Mucosa of descending colon (tissue), 3 donors: Measurements from ENCODE around the gene CRADD. TPM values are rescaled to one million over a fixed set of nuclear protein-coding genes. Genes with fewer than 3 reads are reported as not detected.

Experiments
- ATAC-seq: fragments of 200-7000 bp; cut with Tn5 transposase; one replicate; pipeline ENCODE4 v1.9.1; 2020; ENCODE audit warnings: mild to moderate bottlenecking, moderate library complexity
- DNase-seq, 3 donors: peaks; one replicate each; pipeline ENCODE4 v3.0.0-alpha.2; 2020
- H3K36me3 ChIP-seq: fragments of 200-600 bp; one replicate; pipeline ENCODE4 v1.8.0; 2021; ENCODE audit warnings: low read depth, mild to moderate bottlenecking
- H3K4me1 ChIP-seq: fragments of 200-600 bp; one replicate; pipeline ENCODE4 v1.8.0; 2021; ENCODE audit warnings: low read depth, mild to moderate bottlenecking
- H3K4me3 ChIP-seq: fragments of 200-600 bp; one replicate; pipeline ENCODE4 v1.8.0; 2021; ENCODE audit warnings: mild to moderate bottlenecking
- H3K9me3 ChIP-seq: fragments of 200-600 bp; one replicate; pipeline ENCODE4 v1.8.0; 2021; ENCODE audit warnings: mild to moderate bottlenecking
- intact Hi-C, 2 donors: fragments of 100-400 bp; cut with DNase I in 1 of 2; cut with micrococcal nuclease in 1 of 2; formaldehyde crosslinking; loops; one replicate each; pipeline versions ENCODE4 v1.11.0 to v1.11.1; 2022; cut with DNase I, micrococcal nuclease
- total RNA-seq, 3 donors: library from RNA; stranded (reverse); fragmentation: NEBNext Ultra II Directional in 2 of 3; extraction: Animal tissue kit (Norgen Biotek cat#: 25700) in 2 of 3; gene quantifications; one replicate each; pipeline versions ENCODE4 v1.2.1 to v1.2.4, GENCODE V29; 2021 to 2023
- TF ChIP-seq, protein P1 (sequence below): fragments of 200-600 bp; IDR thresholded peaks from one replicate; pipeline ENCODE4 v1.8.0; 2022; ENCODE audit warnings: antibody characterized with exemption, mild to moderate bottlenecking
- donor health status: DM: no; HTN: no; CAD: no; lungs with moderate emphysema.
- donor health status: DM: no; HTN: no; CAD: no.
- donor health status: DM: no; HTN: yes; CAD: no.

Gene CRADD
- total RNA-seq, 3 donors from 2014 or later: 18.4 to 27.9 (median 22.7) TPM

DNA sequence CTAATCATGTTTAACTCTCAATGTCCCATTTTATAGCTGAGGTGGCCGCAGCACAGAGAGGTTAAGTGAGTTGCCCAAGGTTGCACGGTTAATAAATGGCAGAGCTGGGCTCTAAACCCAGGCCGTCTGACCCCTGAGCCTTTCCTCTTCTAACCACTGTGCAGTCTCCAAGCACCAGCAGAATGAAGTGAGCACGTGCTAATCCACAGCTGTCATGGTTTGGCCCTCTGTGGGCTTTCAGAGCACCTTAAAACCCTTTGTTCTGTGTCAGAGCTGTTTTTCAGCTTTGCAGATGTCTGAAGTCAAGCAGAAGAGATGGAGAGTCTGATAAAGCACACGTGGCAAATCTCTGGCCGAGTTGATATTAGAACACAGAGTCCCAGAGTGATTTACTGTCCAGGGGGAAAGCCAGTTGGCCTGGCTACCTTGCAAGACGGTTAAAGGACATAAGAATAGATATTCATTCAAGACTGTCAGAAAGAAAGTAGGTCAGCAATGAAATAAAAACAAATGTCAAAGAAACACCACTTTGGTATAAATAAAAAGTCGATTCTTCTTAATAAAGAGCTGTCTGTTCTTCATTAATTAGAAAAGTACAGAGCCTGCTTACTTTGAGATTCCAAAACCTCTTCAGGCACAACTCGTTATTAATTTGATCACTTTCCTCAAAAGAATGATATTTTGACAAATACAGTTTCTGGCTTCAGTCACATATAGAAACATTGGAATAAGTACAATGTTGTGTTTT is 107.3 kb downstream of the CRADD start:
- H3K36me3 ChIP-seq: no peaks in the 10 kb centered on the region
- DNase-seq (peak in 1 of 3 donors; percentile 30), ATAC-seq (peak; percentile 47)
- TF ChIP-seq, protein P1, sequence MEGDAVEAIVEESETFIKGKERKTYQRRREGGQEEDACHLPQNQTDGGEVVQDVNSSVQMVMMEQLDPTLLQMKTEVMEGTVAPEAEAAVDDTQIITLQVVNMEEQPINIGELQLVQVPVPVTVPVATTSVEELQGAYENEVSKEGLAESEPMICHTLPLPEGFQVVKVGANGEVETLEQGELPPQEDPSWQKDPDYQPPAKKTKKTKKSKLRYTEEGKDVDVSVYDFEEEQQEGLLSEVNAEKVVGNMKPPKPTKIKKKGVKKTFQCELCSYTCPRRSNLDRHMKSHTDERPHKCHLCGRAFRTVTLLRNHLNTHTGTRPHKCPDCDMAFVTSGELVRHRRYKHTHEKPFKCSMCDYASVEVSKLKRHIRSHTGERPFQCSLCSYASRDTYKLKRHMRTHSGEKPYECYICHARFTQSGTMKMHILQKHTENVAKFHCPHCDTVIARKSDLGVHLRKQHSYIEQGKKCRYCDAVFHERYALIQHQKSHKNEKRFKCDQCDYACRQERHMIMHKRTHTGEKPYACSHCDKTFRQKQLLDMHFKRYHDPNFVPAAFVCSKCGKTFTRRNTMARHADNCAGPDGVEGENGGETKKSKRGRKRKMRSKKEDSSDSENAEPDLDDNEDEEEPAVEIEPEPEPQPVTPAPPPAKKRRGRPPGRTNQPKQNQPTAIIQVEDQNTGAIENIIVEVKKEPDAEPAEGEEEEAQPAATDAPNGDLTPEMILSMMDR: no peak
- no peaks in the 10 kb centered on the region for H3K4me1 ChIP-seq
- intact Hi-C loops: no loop called here
- no peak overlapping the region for H3K4me3 ChIP-seq
- H3K9me3 ChIP-seq: no peaks in the 10 kb centered on the region

DNA sequence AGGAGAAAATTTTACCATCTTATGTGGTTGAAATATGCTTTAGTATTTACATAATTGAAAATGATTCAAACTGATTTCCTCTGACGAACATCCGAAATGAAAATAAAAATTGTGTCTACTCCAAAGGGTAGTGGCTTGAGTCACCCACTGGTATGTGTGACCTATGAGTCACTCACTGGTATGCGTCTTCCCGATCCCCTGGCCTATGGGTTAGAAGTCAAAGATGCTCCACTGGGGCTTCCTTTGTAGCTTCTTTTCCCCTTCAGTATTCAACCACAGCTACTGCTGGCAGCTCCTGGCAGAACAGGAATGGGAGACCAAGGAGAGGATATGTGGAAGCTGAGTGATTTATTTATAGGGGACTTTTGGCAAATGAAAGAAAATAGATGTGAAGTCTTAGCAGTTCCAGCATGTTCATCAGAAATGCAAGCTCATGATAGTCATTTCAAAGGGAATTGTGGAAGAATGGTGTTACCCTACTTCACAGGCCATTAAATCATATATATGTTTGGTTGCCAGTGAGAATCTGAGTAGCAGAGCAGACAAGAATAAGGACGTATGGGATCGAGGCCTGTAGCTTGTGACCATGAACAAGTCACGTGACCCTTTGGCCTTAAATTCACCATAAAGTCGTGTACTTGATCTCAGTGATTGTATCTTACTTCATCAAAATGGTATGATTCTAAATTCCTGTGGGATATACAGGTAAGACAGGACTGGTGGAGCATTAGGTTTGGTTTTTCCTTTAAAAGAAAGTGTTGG is 108.3 kb downstream of the CRADD start:
- intact Hi-C loops: no loop called here
- TF ChIP-seq, protein P1: no peak
- ATAC-seq: peak; percentile 83
- DNase-seq: no peak
- H3K4me1 ChIP-seq: no peaks in the 10 kb centered on the region
- H3K4me3 ChIP-seq: no peak overlapping the region
- no peaks in the 10 kb centered on the region for H3K36me3 ChIP-seq
- no peaks in the 10 kb centered on the region for H3K9me3 ChIP-seq

DNA sequence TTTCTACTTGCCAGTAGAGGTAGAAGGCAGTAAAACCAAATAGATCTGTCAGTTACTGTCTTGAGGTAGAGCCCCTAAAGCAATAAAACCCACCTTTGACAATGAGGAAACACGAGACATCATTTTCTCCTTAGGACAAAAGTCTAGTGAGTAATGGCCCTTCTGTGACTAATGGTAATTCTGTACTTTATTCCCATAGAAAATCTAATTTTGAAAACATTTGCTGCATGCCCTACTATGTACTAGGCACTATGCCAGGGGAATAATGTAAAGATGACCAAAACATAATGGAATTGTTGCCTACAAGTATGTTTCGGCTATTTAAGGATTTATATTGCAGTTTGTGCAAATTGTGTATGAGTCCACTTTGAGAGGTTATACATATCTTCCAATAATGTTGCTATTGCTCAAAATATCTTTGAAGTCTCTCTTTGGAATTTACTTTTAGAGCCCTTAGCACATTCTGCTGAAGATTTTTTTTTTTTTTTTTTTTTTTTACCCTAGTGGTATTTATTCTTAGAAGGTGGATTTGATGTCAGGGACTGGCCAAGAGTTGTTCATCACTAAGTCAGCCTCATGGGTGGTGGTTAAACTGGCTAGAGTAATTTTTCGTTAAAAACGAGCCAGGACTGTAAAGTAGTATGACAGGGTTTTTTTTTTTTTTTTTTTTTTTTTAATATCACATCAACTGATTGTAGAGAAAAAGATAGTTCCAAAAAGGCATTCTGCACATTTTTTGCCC is 109.7 kb downstream of the CRADD start:
- Histone ChIP-seq H3K4me1 (no peaks in the 10 kb centered on the region), H3K4me3 (no peak overlapping the region), H3K9me3 (no peaks in the 10 kb centered on the region), H3K36me3 (no peaks in the 10 kb centered on the region)
- ATAC-seq (no peak), DNase-seq (no peak)
- intact Hi-C loops: no loop called here
- TF ChIP-seq, protein P1: no peak

DNA sequence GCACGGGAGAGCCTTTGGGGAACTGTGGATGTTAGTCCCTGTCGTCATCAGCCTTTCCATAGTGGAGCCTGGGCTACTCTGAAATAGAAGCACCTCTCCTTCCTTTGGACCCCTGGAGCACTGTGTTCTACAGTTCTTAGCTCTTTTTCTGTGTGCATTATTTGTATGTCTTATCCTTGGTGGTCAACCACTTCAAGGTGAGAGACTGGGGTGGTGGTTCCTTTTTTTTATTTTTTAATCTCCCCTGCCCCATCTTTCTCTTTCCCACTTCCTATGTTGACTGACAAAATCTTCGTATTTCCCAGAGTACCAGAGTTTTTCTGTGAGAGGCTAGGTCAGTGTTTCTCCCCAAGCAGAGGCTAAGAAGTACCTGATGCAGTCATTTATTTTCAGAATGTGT is 111.7 kb downstream of the CRADD start:
- TF ChIP-seq, protein P1: no peak
- H3K4me3 ChIP-seq: no peak overlapping the region
- no peaks in the 10 kb centered on the region for H3K9me3 ChIP-seq
- H3K4me1 ChIP-seq: no peaks in the 10 kb centered on the region
- no peak for DNase-seq
- intact Hi-C loops: no loop called here
- no peak for ATAC-seq
- H3K36me3 ChIP-seq: no peaks in the 10 kb centered on the region

DNA sequence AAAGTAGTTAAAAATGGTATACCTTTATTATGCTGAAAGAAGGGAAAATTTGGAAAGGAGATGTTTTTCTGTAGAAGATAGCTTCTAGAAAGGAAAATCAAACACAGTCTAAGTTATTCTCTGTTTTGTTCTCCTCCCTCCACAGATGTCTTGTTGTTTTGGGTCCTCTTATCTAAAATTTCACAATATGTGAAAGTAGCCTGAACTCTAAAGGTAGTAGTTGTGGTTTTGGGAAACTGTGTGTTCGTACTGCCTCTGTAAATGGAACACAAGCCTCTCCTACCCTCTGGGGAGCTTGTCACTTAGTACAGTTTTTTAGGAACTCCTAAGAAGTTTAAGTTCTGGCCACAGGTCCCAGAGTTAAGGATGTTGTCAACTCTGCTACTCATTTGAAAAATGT is 112.6 kb downstream of the CRADD start:
- intact Hi-C loops: no loop called here
- DNase-seq: no peak
- Histone ChIP-seq H3K9me3 (no peaks in the 10 kb centered on the region), H3K4me1 (no peaks in the 10 kb centered on the region), H3K4me3 (no peak overlapping the region), H3K36me3 (no peaks in the 10 kb centered on the region)
- no peak for ATAC-seq
- TF ChIP-seq, protein P1: no peak
